Measurements from ENCODE around the gene MAST4. TPM values are rescaled to one million over a fixed set of nuclear protein-coding genes. Genes with fewer than 3 reads are reported as not detected.

Gene MAST4
- polyA plus RNA-seq, 1 donor (not counting 4 experiments of a cell fraction or from before 2014, with no cell fraction given), result 19.8 TPM

DNA sequence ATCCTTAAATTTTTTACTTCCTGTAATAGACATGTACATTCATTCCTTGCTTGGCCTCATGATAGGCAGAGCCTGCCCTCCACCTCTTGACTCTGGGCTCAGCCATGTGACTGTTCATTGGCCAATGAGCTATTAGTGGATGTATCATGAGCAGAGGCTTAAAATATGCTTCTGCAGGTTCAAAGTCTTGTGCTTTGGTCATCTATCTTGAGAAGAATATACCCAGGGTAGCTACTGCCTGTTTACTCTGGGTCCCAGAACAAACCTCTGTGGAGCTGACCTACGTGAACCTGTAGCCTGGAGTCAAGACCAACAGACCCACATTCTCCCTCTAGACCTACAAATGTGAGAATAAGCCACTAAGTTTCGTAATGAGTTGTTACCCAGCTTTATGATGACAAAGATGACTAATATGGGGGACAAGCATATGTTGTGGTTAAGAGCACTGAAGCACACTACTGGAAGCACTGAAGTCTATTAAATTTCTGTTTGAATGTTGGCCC lies 244.4 kb downstream of the MAST4 start:
- no peak overlapping the region for H3K4me2 ChIP-seq (ENCODE audit: control insufficient read depth, extremely low read depth, insufficient read depth, low read depth, low read length)

DNA sequence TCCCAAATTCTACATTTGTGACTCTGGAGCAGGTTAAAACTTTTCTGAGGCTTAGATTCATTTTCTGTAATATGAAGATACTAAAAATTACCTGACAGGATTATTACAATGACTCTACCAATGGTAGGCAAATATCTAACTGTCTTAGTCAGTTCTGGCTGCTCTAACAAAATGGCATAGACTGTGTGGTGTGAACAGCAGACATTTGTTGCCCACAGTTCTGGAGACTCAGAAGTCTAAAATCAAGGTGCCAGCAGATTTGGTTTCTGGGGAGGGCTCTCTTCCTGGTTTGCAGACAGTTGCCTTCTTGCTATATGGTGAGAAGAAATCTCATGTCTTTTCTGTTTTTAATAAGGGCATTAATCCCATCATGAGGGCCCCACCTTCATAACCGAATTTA lies 245.1 kb downstream of the MAST4 start:
- Histone ChIP-seq H2AFZ (ENCODE audit: control insufficient read depth, low read length) (no peak overlapping the region), H3K9me3 (ENCODE audit: control insufficient read depth, low read depth, low read length) (no peaks in the 10 kb centered on the region), H3K36me3 (ENCODE audit: control insufficient read depth in 2 of 2, extremely low read depth in 1 of 2, insufficient read depth in 2 of 2, low read length in 2 of 2) (no peaks in the 10 kb centered on the region), H3K4me2 (ENCODE audit: control insufficient read depth, extremely low read depth, insufficient read depth, low read depth, low read length) (no peak overlapping the region), H3K27ac (ENCODE audit: control insufficient read depth, insufficient read depth, low read length) (no peak overlapping the region), H3K79me2 (ENCODE audit: control insufficient read depth, insufficient read depth, low read length) (no peaks in the 10 kb centered on the region), H3K9me1 (ENCODE audit: control insufficient read depth, extremely low read depth, insufficient read depth, low read length) (no peaks in the 10 kb centered on the region), H3K4me1 (ENCODE audit: control insufficient read depth, extremely low read depth, insufficient read depth, low read length) (peaks cover 16% of the 10 kb centered on the region), H3K9ac (ENCODE audit: control insufficient read depth, extremely low read depth, insufficient read depth, low read length) (no peak overlapping the region), H3K27me3 (ENCODE audit: control insufficient read depth, extremely low read depth, insufficient read depth, low read length) (no peaks in the 10 kb centered on the region), H3K4me3 (ENCODE audit: control insufficient read depth in 2 of 3, extremely low read depth in 1 of 3, insufficient read depth in 2 of 3, low read depth in 1 of 3, low read length in 3 of 3) (no peak overlapping the region), H4K20me1 (ENCODE audit: control insufficient read depth, extremely low read depth, insufficient read depth, low read length) (no peaks in the 10 kb centered on the region)
- no peak for FAIRE-seq
- DNase-seq (ENCODE audit: low read depth, low spot score), result no peak
- TF ChIP-seq, protein P1, sequence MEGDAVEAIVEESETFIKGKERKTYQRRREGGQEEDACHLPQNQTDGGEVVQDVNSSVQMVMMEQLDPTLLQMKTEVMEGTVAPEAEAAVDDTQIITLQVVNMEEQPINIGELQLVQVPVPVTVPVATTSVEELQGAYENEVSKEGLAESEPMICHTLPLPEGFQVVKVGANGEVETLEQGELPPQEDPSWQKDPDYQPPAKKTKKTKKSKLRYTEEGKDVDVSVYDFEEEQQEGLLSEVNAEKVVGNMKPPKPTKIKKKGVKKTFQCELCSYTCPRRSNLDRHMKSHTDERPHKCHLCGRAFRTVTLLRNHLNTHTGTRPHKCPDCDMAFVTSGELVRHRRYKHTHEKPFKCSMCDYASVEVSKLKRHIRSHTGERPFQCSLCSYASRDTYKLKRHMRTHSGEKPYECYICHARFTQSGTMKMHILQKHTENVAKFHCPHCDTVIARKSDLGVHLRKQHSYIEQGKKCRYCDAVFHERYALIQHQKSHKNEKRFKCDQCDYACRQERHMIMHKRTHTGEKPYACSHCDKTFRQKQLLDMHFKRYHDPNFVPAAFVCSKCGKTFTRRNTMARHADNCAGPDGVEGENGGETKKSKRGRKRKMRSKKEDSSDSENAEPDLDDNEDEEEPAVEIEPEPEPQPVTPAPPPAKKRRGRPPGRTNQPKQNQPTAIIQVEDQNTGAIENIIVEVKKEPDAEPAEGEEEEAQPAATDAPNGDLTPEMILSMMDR (optimal IDR thresholded peaks at IDR 0.05 in 1 of 3, IDR thresholded peaks at IDR 0.05 in 1 of 3, conservative IDR thresholded peaks at IDR 0.05 in 1 of 3; ENCODE audit: extremely low read depth in 1 of 3, insufficient read depth in 2 of 3, low read length in 3 of 3), result no peak
- TF ChIP-seq EZH2 (IDR thresholded peaks at IDR 0.05; ENCODE audit: low read length), result no peak
- dilution Hi-C loops (cut with MboI; ENCODE audit: extremely low pct_ligation_motif_present, low sequenced_read_pairs), result no loop called here

More for the DNA sequence above, 244.4 kb downstream of the MAST4 start:
- dilution Hi-C loops (cut with MboI; ENCODE audit: extremely low pct_ligation_motif_present, low sequenced_read_pairs), result no loop called here
- no peak overlapping the region for H3K9ac ChIP-seq (ENCODE audit: control insufficient read depth, extremely low read depth, insufficient read depth, low read length)
- no peaks in the 10 kb centered on the region for H3K79me2 ChIP-seq (ENCODE audit: control insufficient read depth, insufficient read depth, low read length)
- TF ChIP-seq, protein P1 (optimal IDR thresholded peaks at IDR 0.05 in 1 of 3, IDR thresholded peaks at IDR 0.05 in 1 of 3, conservative IDR thresholded peaks at IDR 0.05 in 1 of 3; ENCODE audit: extremely low read depth in 1 of 3, insufficient read depth in 2 of 3, low read length in 3 of 3), result no peak
- TF ChIP-seq EZH2 (IDR thresholded peaks at IDR 0.05; ENCODE audit: low read length), result no peak
- no peak overlapping the region for H3K4me3 ChIP-seq (ENCODE audit: control insufficient read depth in 2 of 3, extremely low read depth in 1 of 3, insufficient read depth in 2 of 3, low read depth in 1 of 3, low read length in 3 of 3)
- no peaks in the 10 kb centered on the region for H3K27me3 ChIP-seq (ENCODE audit: control insufficient read depth, extremely low read depth, insufficient read depth, low read length)
- DNase-seq (ENCODE audit: low read depth, low spot score) (no peak), FAIRE-seq (peak; percentile 61)
- H3K27ac ChIP-seq (ENCODE audit: control insufficient read depth, insufficient read depth, low read length), result no peak overlapping the region
- no peaks in the 10 kb centered on the region for H3K9me3 ChIP-seq (ENCODE audit: control insufficient read depth, low read depth, low read length)
- H4K20me1 ChIP-seq (ENCODE audit: control insufficient read depth, extremely low read depth, insufficient read depth, low read length), result no peaks in the 10 kb centered on the region
- peaks cover 16% of the 10 kb centered on the region for H3K4me1 ChIP-seq (ENCODE audit: control insufficient read depth, extremely low read depth, insufficient read depth, low read length)
- H3K9me1 ChIP-seq (ENCODE audit: control insufficient read depth, extremely low read depth, insufficient read depth, low read length), result no peaks in the 10 kb centered on the region
- H3K36me3 ChIP-seq (ENCODE audit: control insufficient read depth in 2 of 2, extremely low read depth in 1 of 2, insufficient read depth in 2 of 2, low read length in 2 of 2), result no peaks in the 10 kb centered on the region
- H2AFZ ChIP-seq (ENCODE audit: control insufficient read depth, low read length), result no peak overlapping the region

Data from keratinocyte (primary cell).